Skin epidermis (tissue), 12 donors: ENCODE measurements around the gene STK32B.
"Not testable (repeated sequence)": the region's sequence is repeated elsewhere in the genome, so short reads cannot be mapped to it uniquely, and the experiment has no call there.

Experiments
- H3K27ac ChIP-seq, 21 experiments: fragments of 200-600 bp; sonication (generic) in 11 of 21; one replicate each; pipeline ENCODE4 v1.5.0; 2020; ENCODE audit warnings: mild to moderate bottlenecking in 3 of 21, inconsistent platforms in 2 of 21, moderate library complexity in 2 of 21
- H3K4me3 ChIP-seq, 7 experiments: fragments of 200-600 bp; sonication (generic) in 2 of 7; one replicate each; pipeline ENCODE4 v1.5.0; 2020; ENCODE audit warnings: inconsistent platforms in 2 of 7, mild to moderate bottlenecking in 2 of 7, moderate library complexity in 1 of 7

The STK32B gene

GRCh38 chr4:5399790-5400421, 348.6 kb downstream of the STK32B start:
- Histone ChIP-seq H3K27ac (no peak overlapping the region), H3K4me3 (no peak overlapping the region)

- Histone ChIP-seq H3K4me3 (no peak overlapping the region), H3K27ac (no peak overlapping the region)
These were observed 352.6 kb downstream of the STK32B start for GRCh38 chr4:5403746-5404497.

GRCh38 chr4:5409237-5409636, 358.0 kb downstream of the STK32B start:
- Histone ChIP-seq H3K27ac (no peak overlapping the region), H3K4me3 (no peak overlapping the region)

GRCh38 chr4:5409972-5410618, 358.8 kb downstream of the STK32B start:
- H3K27ac ChIP-seq, result no peak overlapping the region
- H3K4me3 ChIP-seq, result no peak overlapping the region

- Histone ChIP-seq H3K4me3 (no peak overlapping the region), H3K27ac (no peak overlapping the region)
These were observed 361.0 kb downstream of the STK32B start for GRCh38 chr4:5412296-5412695.

- Histone ChIP-seq H3K4me3 (no peak overlapping the region), H3K27ac (no peak overlapping the region)
These were observed 361.5 kb downstream of the STK32B start for GRCh38 chr4:5412751-5413150.

- no peak overlapping the region for H3K27ac ChIP-seq
- no peak overlapping the region for H3K4me3 ChIP-seq
These were observed 365.4 kb downstream of the STK32B start for GRCh38 chr4:5416637-5417036.

GRCh38 chr4:5420266-5420665, 369.0 kb downstream of the STK32B start:
- no peak overlapping the region for H3K4me3 ChIP-seq
- no peak overlapping the region for H3K27ac ChIP-seq

- Histone ChIP-seq H3K27ac (no peak overlapping the region), H3K4me3 (no peak overlapping the region)
These were observed 370.1 kb downstream of the STK32B start for GRCh38 chr4:5421416-5421815.

GRCh38 chr4:5422195-5422594, 370.9 kb downstream of the STK32B start:
- no peak overlapping the region for H3K27ac ChIP-seq
- no peak overlapping the region for H3K4me3 ChIP-seq

GRCh38 chr4:5423670-5424069, 372.4 kb downstream of the STK32B start:
- Histone ChIP-seq H3K27ac (no peak overlapping the region), H3K4me3 (no peak overlapping the region)

GRCh38 chr4:5424211-5424610, 372.9 kb downstream of the STK32B start:
- no peak overlapping the region for H3K27ac ChIP-seq

GRCh38 chr4:5424901-5425300, 373.6 kb downstream of the STK32B start:
- Histone ChIP-seq H3K4me3 (no peak overlapping the region), H3K27ac (no peak overlapping the region)

More at GRCh38 chr4:5424211-5424610, 372.9 kb downstream of the STK32B start:
- H3K4me3 ChIP-seq, result no peak overlapping the region

GRCh38 chr4:5429747-5430146, 378.5 kb downstream of the STK32B start:
- H3K4me3 ChIP-seq, result no peak overlapping the region

GRCh38 chr4:5433196-5433595, 381.9 kb downstream of the STK32B start:
- Histone ChIP-seq H3K27ac (no peak overlapping the region), H3K4me3 (no peak overlapping the region)

More at GRCh38 chr4:5429747-5430146, 378.5 kb downstream of the STK32B start:
- H3K27ac ChIP-seq, result no peak overlapping the region

- Histone ChIP-seq H3K4me3 (no peak overlapping the region), H3K27ac (no peak overlapping the region)
These were observed 383.9 kb downstream of the STK32B start for GRCh38 chr4:5435201-5435600.

GRCh38 chr4:5435823-5436222, 384.5 kb downstream of the STK32B start:
- Histone ChIP-seq H3K4me3 (no peak overlapping the region), H3K27ac (no peak overlapping the region)

GRCh38 chr4:5443976-5444802, 392.9 kb downstream of the STK32B start:
- not testable (repeated sequence) for H3K27ac ChIP-seq, H3K4me3 ChIP-seq

GRCh38 chr4:5444918-5445517, 393.7 kb downstream of the STK32B start:
- H3K4me3 ChIP-seq, result no peak overlapping the region
- H3K27ac ChIP-seq, result no peak overlapping the region
